Caco-2 (cell line): Measurements from ENCODE around the gene TFEC. TPM values are rescaled to one million over a fixed set of nuclear protein-coding genes. Genes with fewer than 3 reads are reported as not detected.

Experiments used
- Bru-seq: library from RNA; stranded (reverse); fragments of 400-500 nt; gene quantifications from one replicate; lab custom pipeline; 2021; lab: Mats Ljungman, UMichigan
- BruChase-seq, 2 experiments: library from RNA; stranded (reverse); fragments of 400-500 nt; gene quantifications; one replicate each; lab custom pipeline; 2021; lab: Mats Ljungman, UMichigan
- BruUV-seq: library from RNA; stranded (reverse); fragments of 400-500 nt; replicated peaks from 2 replicates; lab custom pipeline; 2021; lab: Mats Ljungman, UMichigan
- CTCF ChIA-PET: fragments of 300-600 bp; sonication (Branson Sonifier 250); formaldehyde crosslinking; loops from one replicate; lab custom pipeline; 2022; ENCODE audit warnings: antibody characterized with exemption; lab: Charles Lee
- POLR2A ChIA-PET: fragments of 300-600 bp; sonication (Branson Sonifier 250); formaldehyde crosslinking; loops from one replicate; lab custom pipeline; 2022; ENCODE audit warnings: antibody characterized with exemption; lab: Charles Lee
- DNase-seq, 2 experiments: peaks; one replicate each; pipeline versions ENCODE4 v3.0.0 to v3.0.0-alpha.2; 2020 to 2022
- H3K27me3 ChIP-seq: replicated peaks from 2 replicates; pipeline ENCODE4 v1.6.0; 2011; ENCODE audit warnings: low read length; ENCODE audit not compliant: control insufficient read depth, insufficient read depth
- H3K36me3 ChIP-seq: 2 replicates; pipeline ENCODE4 v1.5.1; 2011; ENCODE audit warnings: low read length; ENCODE audit not compliant: control insufficient read depth, insufficient read depth
- H3K4me1 ChIP-seq: fragments of 250-450 bp; sonication (Bioruptor Pico); 2 replicates; pipeline ENCODE4 v1.5.1; 2020; ENCODE audit warnings: mild to moderate bottlenecking
- H3K4me3 ChIP-seq: 2 replicates; pipeline ENCODE4 v1.5.1; 2011; ENCODE audit warnings: low read depth, mild to moderate bottlenecking, control low read depth, low read length
- H3K9me3 ChIP-seq: fragments of 250-450 bp; sonication (Bioruptor Pico); 2 replicates; pipeline ENCODE4 v1.5.1; 2020; ENCODE audit warnings: mild to moderate bottlenecking, moderate library complexity
- H3K27ac Mint-ChIP-seq: one replicate; pipeline ENCODE4 v1.8.0; 2022; ENCODE audit warnings: mixed read lengths; ENCODE audit not compliant: unreplicated experiment
- H3K27me3 Mint-ChIP-seq: one replicate; pipeline ENCODE4 v1.8.0; 2022; ENCODE audit warnings: mixed read lengths; ENCODE audit not compliant: insufficient read depth, unreplicated experiment
- H3K36me3 Mint-ChIP-seq: one replicate; pipeline ENCODE4 v1.8.0; 2022; ENCODE audit warnings: mild to moderate bottlenecking, mixed read lengths; ENCODE audit not compliant: insufficient read depth, unreplicated experiment
- H3K4me1 Mint-ChIP-seq: one replicate; pipeline ENCODE4 v1.8.0; 2022; ENCODE audit warnings: low read depth, mixed read lengths; ENCODE audit not compliant: unreplicated experiment
- H3K4me3 Mint-ChIP-seq: one replicate; pipeline ENCODE4 v1.8.0; 2022; ENCODE audit warnings: mild to moderate bottlenecking, moderate library complexity, mixed read lengths; ENCODE audit not compliant: unreplicated experiment
- H3K9me3 Mint-ChIP-seq: one replicate; pipeline ENCODE4 v1.8.0; 2022; ENCODE audit warnings: mixed read lengths; ENCODE audit not compliant: unreplicated experiment
- intact Hi-C: fragments of 100-400 bp; cut with micrococcal nuclease; formaldehyde crosslinking; loops from one replicate; pipeline ENCODE4 v1.10.0; 2022; ENCODE audit not compliant: unreplicated experiment
- long read RNA-seq: library from polyadenylated mRNA; stranded (forward); transcript quantifications from one replicate; pipeline ENCODE4 v2.0.0, GENCODE V29; 2022
- total RNA-seq: library from RNA; stranded (reverse); gene quantifications from 2 replicates; pipeline ENCODE4 v1.2.3, GENCODE V29; 2022
- TF ChIP-seq, protein P1 (sequence below), 2 experiments: fragments of 200-600 bp in 1 of 2; IDR thresholded peaks; 1 replicate in 1 of 2; 2 replicates in 1 of 2; pipeline versions ENCODE4 v1.5.1 to v1.8.0; 2011 to 2022; ENCODE audit warnings: antibody characterized with exemption in 1 of 2, control low read depth in 1 of 2, inconsistent platforms in 1 of 2, low read depth in 1 of 2, low read length in 1 of 2, mild to moderate bottlenecking in 1 of 2, moderate library complexity in 1 of 2; ENCODE audit not compliant: insufficient read depth in 1 of 2, severe bottlenecking in 1 of 2, unreplicated experiment in 1 of 2

TFEC gene
- total RNA-seq (38.3 and 45.1 TPM in 2 replicates), Bru-seq, nascent RNA (percentile 59 among the genes with signal in this experiment), BruChase-seq, experiment 1, labeled RNA remaining after a 2-hour chase (percentile 67 among the genes with signal in this experiment), BruChase-seq, experiment 2, labeled RNA remaining after a 6-hour chase (percentile 68 among the genes with signal in this experiment)
- long read RNA-seq, full-length matches to known transcripts = 16 of 70 reads
- long read RNA-seq, partial matches to known transcripts = 37 of 70 reads
- long read RNA-seq, other reads (novel, unspliced or antisense) = 17 of 70 reads

GRCh38 chr7:116030651-116031276, at the start of gene TFEC:
Gene TFEC, minus strand, starts transcription at chr7:116030763. Its CDS starts 46,322 bp downstream, at chr7:115984441.
- Histone ChIP-seq H3K4me3 (no peak within 1 kb of the TSS), H3K27me3 (no peaks in the 10 kb centered on the region), H3K4me1 (peaks cover 1% of the 10 kb centered on the region; the same call in 1 of the 2 replicates), H3K9me3 (no peaks in the 10 kb centered on the region), H3K36me3 (no peaks in the 10 kb centered on the region)
- POLR2A ChIA-PET = no interaction called here
- CTCF ChIA-PET = no interaction called here
- Mint-ChIP-seq H3K27me3 (no peaks in the 10 kb centered on the region), H3K4me3 (no peak within 1 kb of the TSS), H3K27ac (no peak within 1 kb of the TSS), H3K36me3 (no peaks in the 10 kb centered on the region), H3K9me3 (no peaks in the 10 kb centered on the region), H3K4me1 (peaks cover 6% of the 10 kb centered on the region)
- intact Hi-C loops = no loop called here
- TF ChIP-seq, protein P1, sequence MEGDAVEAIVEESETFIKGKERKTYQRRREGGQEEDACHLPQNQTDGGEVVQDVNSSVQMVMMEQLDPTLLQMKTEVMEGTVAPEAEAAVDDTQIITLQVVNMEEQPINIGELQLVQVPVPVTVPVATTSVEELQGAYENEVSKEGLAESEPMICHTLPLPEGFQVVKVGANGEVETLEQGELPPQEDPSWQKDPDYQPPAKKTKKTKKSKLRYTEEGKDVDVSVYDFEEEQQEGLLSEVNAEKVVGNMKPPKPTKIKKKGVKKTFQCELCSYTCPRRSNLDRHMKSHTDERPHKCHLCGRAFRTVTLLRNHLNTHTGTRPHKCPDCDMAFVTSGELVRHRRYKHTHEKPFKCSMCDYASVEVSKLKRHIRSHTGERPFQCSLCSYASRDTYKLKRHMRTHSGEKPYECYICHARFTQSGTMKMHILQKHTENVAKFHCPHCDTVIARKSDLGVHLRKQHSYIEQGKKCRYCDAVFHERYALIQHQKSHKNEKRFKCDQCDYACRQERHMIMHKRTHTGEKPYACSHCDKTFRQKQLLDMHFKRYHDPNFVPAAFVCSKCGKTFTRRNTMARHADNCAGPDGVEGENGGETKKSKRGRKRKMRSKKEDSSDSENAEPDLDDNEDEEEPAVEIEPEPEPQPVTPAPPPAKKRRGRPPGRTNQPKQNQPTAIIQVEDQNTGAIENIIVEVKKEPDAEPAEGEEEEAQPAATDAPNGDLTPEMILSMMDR (IDR thresholded peaks at IDR 0.05; ENCODE audit: insufficient read depth in 1 of 2, low read depth in 1 of 2, low read length in 1 of 2, severe bottlenecking in 1 of 2, unreplicated experiment in 1 of 2) = no peak
- no TSS peak for BruUV-seq
- no peak for DNase-seq

DNA sequence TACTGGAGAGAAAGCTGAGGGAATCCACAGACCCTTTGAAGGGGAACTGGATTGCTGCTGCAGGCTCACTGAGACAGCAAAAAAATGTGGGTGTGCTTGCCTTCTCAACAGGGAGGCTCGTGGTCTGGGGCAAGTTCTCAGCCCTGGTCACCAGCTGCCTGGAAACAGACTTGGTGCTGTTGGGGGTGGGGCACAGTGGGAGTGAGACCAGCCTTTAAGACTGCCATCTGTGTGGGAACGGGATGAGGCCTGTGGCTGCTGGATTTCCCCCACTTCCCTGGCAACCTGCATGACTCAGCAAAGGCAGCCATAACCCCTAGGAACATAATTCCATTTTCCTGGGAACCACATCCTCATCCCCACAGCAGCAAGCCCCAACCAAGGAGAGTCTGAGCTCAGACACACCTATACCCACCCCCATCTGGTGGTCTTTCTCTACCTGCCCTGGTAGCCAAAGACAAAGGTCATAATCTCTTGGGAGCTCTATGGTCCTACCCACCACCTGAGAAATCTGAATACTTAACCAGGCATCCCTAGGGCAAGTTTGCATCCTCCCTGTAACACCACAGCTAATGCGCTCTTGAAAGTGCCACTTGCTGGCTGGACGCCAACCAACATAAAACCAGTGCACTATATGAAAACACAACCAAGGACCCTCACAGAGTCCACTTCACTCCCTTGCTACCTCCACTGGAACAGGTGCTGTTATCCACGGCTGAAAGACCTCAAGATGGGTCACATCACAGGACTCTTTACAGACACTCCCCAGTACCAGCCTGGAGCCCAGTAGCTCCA, 45.0 kb upstream of the TFEC start:
- Mint-ChIP-seq H3K27me3 (no peaks in the 10 kb centered on the region), H3K4me3 (no peak overlapping the region), H3K9me3 (peaks cover 12% of the 10 kb centered on the region), H3K27ac (no peak overlapping the region), H3K4me1 (no peaks in the 10 kb centered on the region), H3K36me3 (no peaks in the 10 kb centered on the region)
- BruUV-seq = no TSS peak
- H3K4me1 ChIP-seq = no peaks in the 10 kb centered on the region
- TF ChIP-seq, protein P1 (IDR thresholded peaks at IDR 0.05; ENCODE audit: insufficient read depth in 1 of 2, low read depth in 1 of 2, low read length in 1 of 2, severe bottlenecking in 1 of 2, unreplicated experiment in 1 of 2) = no peak
- intact Hi-C loops = no loop called here
- DNase-seq = no peak
- ChIA-PET POLR2A (no interaction called here), CTCF (no interaction called here)
- H3K27me3 ChIP-seq = no peaks in the 10 kb centered on the region
- no peak overlapping the region for H3K4me3 ChIP-seq
- no peaks in the 10 kb centered on the region for H3K36me3 ChIP-seq
- H3K9me3 ChIP-seq = no peaks in the 10 kb centered on the region

DNA sequence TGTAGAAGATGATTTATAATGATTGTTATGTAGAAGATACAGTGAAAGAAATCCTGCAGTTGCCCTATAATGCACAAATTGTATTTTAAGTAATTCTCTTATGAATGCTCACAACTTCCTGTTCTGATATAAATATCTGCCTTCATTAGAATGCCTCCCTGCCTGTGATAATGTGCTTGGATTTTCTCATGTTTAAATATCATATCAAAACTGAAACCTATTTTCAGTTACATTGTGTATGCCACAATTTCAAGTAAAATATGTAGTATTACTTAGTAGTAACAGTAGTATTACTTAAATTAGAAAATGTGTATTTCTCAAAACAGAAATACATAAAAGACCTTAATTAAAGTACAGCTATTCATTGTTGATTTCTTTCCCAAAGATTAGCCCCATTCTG, 41.1 kb upstream of the TFEC start:
- H3K9me3 Mint-ChIP-seq = no peaks in the 10 kb centered on the region
- Histone ChIP-seq H3K9me3 (no peaks in the 10 kb centered on the region), H3K36me3 (no peaks in the 10 kb centered on the region), H3K27me3 (no peaks in the 10 kb centered on the region), H3K4me1 (no peaks in the 10 kb centered on the region), H3K4me3 (no peak overlapping the region)
- no peaks in the 10 kb centered on the region for H3K4me1 Mint-ChIP-seq
- intact Hi-C loops = no loop called here
- H3K27me3 Mint-ChIP-seq = no peaks in the 10 kb centered on the region
- POLR2A ChIA-PET = no interaction called here
- DNase-seq = no peak
- no peaks in the 10 kb centered on the region for H3K36me3 Mint-ChIP-seq
- BruUV-seq = no TSS peak
- no peak overlapping the region for H3K4me3 Mint-ChIP-seq
- TF ChIP-seq, protein P1 (IDR thresholded peaks at IDR 0.05; ENCODE audit: insufficient read depth in 1 of 2, low read depth in 1 of 2, low read length in 1 of 2, severe bottlenecking in 1 of 2, unreplicated experiment in 1 of 2) = no peak
- CTCF ChIA-PET = no interaction called here
- no peak overlapping the region for H3K27ac Mint-ChIP-seq
